NCI-H1436 treated with DMSO at 0.1 percent for 48 hours (cell line): ENCODE measurements around the gene CELSR1.

Source experiments
- DNase-seq: peaks from one replicate; lab custom pipeline; 2025; lab: John Stamatoyannopoulos, UW

Gene CELSR1

DNA sequence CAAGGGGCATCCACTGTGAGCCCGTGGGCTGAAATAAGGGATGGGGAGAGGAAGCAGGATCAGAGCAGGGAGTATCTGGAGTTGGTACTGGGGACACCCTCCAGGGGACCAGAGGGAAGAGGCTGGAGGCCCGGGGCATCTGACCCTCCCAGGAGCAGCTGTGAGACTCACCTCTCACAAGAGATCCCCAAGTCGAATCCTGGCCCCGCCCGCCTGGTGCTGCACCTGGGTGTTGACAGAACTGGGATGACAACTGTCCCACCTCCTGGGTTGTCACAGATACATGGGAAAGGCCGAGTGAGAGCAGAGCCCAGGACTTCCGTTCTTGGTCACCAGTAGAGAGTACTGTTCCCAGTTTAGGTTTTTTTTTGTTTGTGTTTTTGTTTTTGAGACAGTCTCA, 78.9 kb downstream of the CELSR1 start:
- DNase-seq: no peak

DNA sequence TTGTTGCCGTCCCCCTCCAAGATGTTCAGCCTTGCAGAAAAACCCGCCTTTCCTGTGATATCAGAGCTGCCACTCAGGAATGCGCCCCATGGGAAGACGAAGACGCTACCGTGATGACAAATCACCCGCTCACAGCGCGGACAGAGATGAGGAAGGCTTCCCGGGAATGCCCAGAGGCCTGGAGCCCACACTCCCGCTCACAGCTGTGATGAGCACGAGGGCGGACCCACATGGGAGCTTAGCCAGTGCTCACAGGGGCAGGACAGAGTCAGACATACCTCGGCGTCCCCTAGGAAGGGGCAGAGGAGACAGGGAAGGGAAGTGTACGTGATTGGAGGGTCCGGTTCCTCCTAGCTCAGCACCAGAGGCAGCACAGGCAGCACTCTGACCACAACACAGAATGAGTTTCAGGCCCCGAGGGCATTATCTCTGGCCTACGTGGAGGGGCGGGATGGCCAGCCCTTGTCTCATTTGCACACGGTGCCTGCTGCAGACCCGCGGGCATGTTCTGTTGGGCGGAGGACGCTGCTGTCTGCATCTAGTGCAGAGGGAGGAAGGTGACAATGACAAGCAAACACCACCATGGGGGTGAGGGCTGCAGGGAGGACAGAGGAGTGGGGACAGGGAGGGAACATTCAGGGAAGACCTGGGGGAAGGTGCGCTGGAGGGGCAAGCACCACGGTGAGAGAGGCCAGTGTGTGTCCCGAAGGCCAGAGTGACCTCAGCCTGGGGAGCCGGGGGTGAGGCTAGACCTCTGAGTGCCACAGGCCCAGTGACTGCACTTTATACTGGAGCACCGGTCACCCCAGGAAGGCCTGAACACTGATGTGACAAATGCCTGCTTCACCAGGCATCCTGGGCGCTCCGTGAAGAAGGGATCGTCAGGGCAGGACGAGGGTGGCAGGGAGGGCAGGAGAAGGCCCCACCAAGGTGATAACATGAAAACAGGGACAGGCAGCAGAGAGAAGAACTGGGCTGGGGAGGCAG, 79.6 kb downstream of the CELSR1 start:
- no peak for DNase-seq

DNA sequence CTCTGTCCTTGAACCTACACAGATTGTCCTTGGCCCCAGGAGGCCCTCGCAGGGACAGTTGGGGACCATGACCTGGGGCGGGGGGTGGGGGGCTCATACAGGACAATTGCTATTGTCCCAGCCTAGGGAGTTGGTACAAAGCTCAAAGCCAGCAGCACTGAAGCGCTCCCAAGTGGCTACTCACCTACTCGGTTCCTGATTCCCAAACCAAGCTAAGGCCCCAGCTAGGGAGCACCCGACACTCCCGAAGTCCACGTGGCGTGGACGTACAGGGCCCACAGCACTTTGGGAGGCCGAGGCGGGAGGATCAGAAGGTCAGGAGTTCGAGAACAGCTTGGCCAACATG, 80.6 kb downstream of the CELSR1 start:
- DNase-seq: no peak

DNA sequence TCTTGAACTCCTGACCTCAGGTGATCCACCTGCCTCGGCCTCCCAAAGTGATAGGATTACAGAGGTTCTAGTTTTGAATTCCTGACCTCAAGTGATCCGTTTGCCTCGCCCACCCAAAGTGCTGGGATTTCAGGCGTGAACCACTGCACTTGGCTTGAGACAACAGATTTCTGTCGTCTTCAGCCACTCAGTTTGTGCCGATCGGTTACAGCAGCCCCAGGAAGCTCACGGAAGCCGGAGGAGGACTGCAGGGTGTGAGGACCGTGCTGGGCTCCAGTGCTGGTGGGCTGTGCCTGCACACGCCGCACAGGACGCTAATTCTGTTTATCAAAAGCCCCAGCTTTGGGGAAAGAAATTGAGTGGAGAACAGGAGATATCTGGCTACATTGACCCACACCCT, 82.0 kb downstream of the CELSR1 start:
- no peak for DNase-seq

- DNase-seq: no peak
These were observed 82.7 kb downstream of the CELSR1 start for GRCh38 chr22:46454504-46455269.

GRCh38 chr22:46453829-46454503, 83.5 kb downstream of the CELSR1 start:
- DNase-seq: no peak

GRCh38 chr22:46453006-46453828, 84.2 kb downstream of the CELSR1 start:
- no peak for DNase-seq

DNA sequence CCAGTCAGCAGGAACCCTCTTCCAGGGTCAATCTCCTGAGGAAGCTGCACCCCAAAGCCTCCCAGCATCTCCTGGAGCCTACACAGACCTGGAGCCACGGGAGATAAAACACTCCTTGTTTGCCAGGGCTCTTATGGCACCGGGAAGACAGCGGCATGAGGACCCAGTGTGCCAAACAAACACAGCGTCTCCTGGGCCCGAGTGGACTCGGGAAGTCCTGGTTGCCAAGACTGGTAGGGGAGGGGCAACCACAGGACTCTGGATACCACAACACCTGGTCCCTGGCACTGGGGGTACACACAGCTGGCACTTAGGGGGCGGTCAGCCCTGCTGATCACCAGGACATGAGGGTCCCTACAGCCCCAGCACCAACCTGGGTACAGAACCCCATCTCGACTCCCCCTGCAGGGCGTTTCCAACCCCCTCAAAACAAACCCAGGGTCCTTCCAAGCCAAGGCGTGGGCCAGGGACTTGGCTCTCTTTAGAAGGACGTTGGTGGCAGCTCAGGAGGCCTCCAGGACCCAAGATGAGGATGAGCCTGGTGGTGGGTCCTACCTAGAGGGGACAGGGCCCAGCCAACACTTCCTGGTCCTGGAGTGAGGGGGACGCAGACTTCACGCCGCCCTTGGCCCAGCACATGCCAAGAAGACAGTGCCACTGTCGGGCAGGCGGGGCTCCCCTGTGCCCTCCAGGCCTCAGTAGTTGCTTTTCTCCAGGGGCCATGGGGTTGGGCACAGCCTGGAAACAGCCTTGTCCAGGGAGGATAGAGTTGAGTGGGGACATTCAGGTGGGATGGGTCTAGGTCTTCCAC, 85.0 kb downstream of the CELSR1 start:
- DNase-seq: no peak

- DNase-seq: no peak
These were observed 85.7 kb downstream of the CELSR1 start for GRCh38 chr22:46451741-46452140.

DNA sequence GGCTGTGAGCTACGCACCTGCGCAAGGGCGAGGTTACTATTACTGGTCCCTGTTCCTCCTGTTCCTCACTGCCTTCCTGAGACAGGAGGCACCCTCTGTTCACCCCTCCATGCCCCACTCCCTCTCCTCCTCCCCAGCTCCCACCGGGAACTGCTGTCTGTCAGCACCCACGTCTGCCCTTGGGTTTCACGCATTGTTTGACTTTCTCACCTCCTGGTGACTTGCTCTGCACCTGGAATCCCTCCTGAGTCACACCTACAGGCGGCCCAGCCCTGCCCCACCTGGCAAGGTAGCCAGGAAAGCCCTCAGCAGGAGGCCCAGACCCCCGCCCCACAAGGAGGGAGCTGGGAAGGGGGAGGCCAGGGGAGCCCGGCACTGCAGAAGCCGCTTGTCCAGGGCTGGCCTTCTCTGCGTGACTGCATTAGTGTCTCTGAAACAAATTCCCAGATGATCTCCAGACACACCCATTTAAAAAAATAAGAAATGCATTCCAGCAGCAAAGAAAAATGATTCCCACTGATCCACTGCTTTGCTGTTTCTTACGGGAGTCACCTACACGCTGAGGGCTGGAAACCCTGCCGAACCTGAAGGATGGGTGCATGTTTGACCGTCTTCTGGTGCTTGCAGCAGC, 86.4 kb downstream of the CELSR1 start:
- no peak for DNase-seq

DNA sequence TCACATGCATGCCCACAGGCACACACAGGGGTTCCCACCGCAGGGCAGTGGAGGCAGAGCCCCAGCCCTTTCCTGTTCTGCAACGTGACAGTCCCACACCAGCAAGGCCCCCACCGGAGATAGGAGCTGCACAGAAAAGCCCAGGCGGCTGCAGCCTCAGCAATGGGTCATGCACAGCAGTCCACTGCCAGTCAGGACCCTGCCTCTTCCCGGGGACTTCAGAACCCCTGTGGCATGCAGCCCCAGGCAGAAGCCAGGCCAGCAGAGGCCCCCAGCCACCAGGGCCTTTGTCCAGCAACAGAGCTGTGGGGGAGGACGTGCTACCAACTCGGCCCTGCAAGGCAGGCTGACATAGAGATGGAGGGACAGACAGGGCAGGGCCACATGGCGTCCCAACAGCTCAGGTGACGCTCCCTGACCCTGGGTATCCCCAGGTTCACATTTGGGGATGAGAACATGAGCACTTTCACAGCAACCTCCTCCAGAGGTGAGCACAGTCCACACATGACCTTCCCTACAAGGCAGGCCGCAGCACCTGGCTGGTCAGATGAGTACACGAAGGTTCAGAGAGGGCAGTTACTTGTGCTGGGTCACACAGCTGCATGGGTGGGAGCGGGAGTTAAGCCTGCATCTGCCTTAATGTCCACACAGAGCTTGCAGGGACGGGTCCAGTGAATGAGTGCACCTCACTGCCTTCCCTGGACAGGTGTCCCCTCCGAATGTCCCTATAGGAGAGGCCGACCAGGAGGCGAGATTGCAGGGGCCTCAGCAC, 87.3 kb downstream of the CELSR1 start:
- DNase-seq: no peak

GRCh38 chr22:46449116-46449691, 88.2 kb downstream of the CELSR1 start:
- no peak for DNase-seq

- DNase-seq: no peak
These were observed 89.1 kb downstream of the CELSR1 start for GRCh38 chr22:46448333-46448732.

GRCh38 chr22:46447906-46448305, 89.5 kb downstream of the CELSR1 start:
- DNase-seq: no peak

DNA sequence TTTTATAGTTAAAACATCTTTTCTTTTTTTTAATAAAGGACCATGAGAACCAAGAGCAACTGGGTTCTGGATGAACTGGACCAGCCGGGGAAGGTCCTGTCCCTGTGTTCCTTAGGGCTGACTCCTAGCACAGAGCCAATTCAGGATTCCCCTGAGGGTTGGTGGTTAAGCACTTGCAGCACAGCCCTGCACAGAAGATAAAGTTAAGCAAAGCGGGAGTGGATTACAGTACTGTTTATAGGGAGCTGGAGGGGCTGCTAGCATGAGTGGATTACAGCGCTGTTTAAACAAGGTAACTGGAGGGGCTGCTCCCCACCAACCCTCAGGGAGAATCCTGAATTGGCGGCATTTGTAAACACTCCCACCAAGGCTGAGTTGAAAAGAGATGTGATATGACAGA, 90.6 kb downstream of the CELSR1 start:
- peak; percentile 43 for DNase-seq

GRCh38 chr22:46445771-46446420, 91.5 kb downstream of the CELSR1 start:
- DNase-seq: no peak

- no peak for DNase-seq
These were observed 93.0 kb downstream of the CELSR1 start for GRCh38 chr22:46444390-46444854.

DNA sequence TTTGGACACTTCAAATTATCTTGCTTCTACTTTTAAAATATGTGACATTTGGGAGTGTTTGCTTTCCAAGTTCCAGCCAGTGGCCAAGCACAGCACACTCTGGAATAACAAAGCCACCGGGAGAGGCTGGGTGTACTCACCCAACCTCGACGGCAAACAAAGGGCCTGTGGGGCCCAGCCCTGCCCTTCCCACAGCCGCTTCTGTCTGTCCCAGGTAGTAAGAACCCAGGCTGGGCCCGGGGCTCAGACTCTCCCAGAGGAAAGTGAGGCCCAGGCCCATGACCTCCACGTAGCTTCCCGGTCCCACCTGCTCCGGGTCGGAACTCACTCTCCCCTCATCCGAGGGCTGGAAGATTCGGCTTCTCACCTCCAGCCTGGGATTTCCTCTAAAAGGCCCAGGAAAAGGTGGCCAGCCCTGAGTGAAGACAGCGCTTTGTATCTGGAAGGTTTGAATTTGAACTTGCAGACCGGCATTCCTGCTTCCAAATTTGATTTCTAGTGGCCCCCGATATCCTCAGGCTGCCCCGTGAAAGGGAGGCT, 93.5 kb downstream of the CELSR1 start:
- DNase-seq: no peak
